Right lobe of liver (tissue), 6 donors: ENCODE results near the gene IFNA13. TPM values are rescaled to one million over a fixed set of nuclear protein-coding genes. Genes with fewer than 3 reads are reported as not detected.
"Not testable (repeated sequence)": the region's sequence is repeated elsewhere in the genome, so short reads cannot be mapped to it uniquely, and the experiment has no call there.

ENCODE experiments used
- ATAC-seq, 4 donors: fragments of 200-7000 bp; cut with Tn5 transposase; one replicate each; pipeline ENCODE4 v1.9.1; 2020; ENCODE audit warnings: mild to moderate bottlenecking in 4 of 4, moderate library complexity in 4 of 4
- DNase-seq, 3 donors: peaks; one replicate each; pipeline ENCODE4 v3.0.0-alpha.2; 2020
- H3K27ac ChIP-seq, 3 donors: fragments of 200-600 bp; one replicate each; pipeline ENCODE4 v1.8.0; 2022
- H3K27me3 ChIP-seq, 2 donors: fragments of 200-600 bp; one replicate each; pipeline ENCODE4 v1.8.0; 2022
- H3K36me3 ChIP-seq, 4 donors: fragments of 200-600 bp; sonication (generic) in 1 of 4; one replicate each; pipeline versions ENCODE4 v1.5.1 to v1.8.0; 2017 to 2022; ENCODE audit warnings: control low read depth in 1 of 4
- H3K4me1 ChIP-seq, 4 donors: fragments of 200-600 bp; sonication (generic) in 1 of 4; one replicate each; pipeline versions ENCODE4 v1.5.1 to v1.8.0; 2017 to 2022; ENCODE audit warnings: control low read depth in 1 of 4
- H3K4me3 ChIP-seq, 3 donors: fragments of 200-600 bp; one replicate each; pipeline ENCODE4 v1.8.0; 2022
- H3K9me3 ChIP-seq, 4 donors: fragments of 200-600 bp; sonication (generic) in 1 of 4; one replicate each; pipeline versions ENCODE4 v1.5.1 to v1.8.0; 2017 to 2022; ENCODE audit warnings: control low read depth in 1 of 4
- POLR2A ChIP-seq: fragments of 450-650 bp; IDR thresholded peaks from one replicate; pipeline ENCODE4 v1.6.1; 2017; ENCODE audit warnings: antibody characterized with exemption, mild to moderate bottlenecking
- WGBS: methylation state at CpG from one replicate; pipeline ENCODE4 v1.1.6; 2018; ENCODE audit warnings: low coverage, low lambda C conversion rate; ENCODE audit not compliant: insufficient coverage; ENCODE audit errors: missing lambda C conversion rate; 5-methylcytosine and 5-hydroxymethylcytosine counted together
- intact Hi-C, 2 donors: fragments of 100-400 bp; cut with DNase I; formaldehyde crosslinking; loops; one replicate each; pipeline versions ENCODE4 v1.11.2 to v1.14.1; 2022
- total RNA-seq, 6 experiments: library from RNA; depleted of rRNA in 2 of 6; stranded (reverse); fragments of >200 nt in 2 of 6; fragmentation: NEBNext Ultra II Directional in 3 of 6; extraction: Animal tissue kit (Norgen Biotek cat#: 25700) in 3 of 6; gene quantifications; one replicate each; pipeline versions ENCODE4 v1.1.0 to v1.2.4, GENCODE V29; 2016 to 2023
- TF ChIP-seq, protein P1 (sequence below), 4 donors: fragments of 200-600 bp in 3 of 4; fragments of 450-650 bp in 1 of 4; IDR thresholded peaks; one replicate each; pipeline versions ENCODE4 v1.5.1 to v1.8.0; 2016 to 2022; ENCODE audit warnings: antibody characterized with exemption in 4 of 4, mild to moderate bottlenecking in 2 of 4
- donor health status: DM: no; HTN: yes; CAD: no.
- donor health status: DM: no; HTN: no; CAD: no.
- donor health status: DM: no; HTN: no; CAD: no.
- donor health status: DM: no; HTN: yes; CAD: no.
- donor health status: DM: no; HTN: yes; CAD: no.

Gene IFNA13
- total RNA-seq, 6 experiments from 2014 or later = not detected

DNA sequence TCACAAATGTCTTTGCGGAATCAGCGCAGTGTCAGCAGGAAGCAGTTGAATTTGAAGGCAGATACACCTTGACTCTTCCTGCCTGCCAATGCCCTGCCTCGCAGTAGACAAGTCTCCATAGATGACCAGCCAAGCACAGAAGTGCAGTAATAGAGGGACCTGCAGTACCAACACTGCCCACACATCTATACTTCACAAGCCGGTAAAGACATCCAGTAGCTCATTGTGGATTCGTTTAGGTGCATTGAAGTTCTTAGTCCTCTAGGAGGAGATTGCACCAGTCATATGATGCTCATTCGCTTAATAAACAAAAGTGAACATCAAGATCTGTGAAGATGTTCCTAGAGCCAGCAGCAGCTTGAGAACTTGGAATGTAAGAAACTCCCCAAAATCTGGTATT is 24.4 kb upstream of the IFNA13 start:
- Histone ChIP-seq H3K4me1 (no peaks in the 10 kb centered on the region), H3K4me3 (no peak overlapping the region), H3K36me3 (no peaks in the 10 kb centered on the region), H3K9me3 (no peaks in the 10 kb centered on the region), H3K27ac (no peak overlapping the region), H3K27me3 (peaks cover 6 to 19% of the 10 kb centered on the region in 2 donors)
- DNase-seq (no peak), ATAC-seq (peak; percentile 39 to 71 (median 59))
- TF ChIP-seq, protein P1, sequence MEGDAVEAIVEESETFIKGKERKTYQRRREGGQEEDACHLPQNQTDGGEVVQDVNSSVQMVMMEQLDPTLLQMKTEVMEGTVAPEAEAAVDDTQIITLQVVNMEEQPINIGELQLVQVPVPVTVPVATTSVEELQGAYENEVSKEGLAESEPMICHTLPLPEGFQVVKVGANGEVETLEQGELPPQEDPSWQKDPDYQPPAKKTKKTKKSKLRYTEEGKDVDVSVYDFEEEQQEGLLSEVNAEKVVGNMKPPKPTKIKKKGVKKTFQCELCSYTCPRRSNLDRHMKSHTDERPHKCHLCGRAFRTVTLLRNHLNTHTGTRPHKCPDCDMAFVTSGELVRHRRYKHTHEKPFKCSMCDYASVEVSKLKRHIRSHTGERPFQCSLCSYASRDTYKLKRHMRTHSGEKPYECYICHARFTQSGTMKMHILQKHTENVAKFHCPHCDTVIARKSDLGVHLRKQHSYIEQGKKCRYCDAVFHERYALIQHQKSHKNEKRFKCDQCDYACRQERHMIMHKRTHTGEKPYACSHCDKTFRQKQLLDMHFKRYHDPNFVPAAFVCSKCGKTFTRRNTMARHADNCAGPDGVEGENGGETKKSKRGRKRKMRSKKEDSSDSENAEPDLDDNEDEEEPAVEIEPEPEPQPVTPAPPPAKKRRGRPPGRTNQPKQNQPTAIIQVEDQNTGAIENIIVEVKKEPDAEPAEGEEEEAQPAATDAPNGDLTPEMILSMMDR (IDR thresholded peaks at IDR 0.05) = peak in 3 of 4 donors; percentile 15 to 23 (median 21)
- no peak for TF ChIP-seq POLR2A
- intact Hi-C loops = loop anchor here in 1 of 2 donors (5.0 kb wide), 1 partner anchor 70 kb away; no protein-coding TSS in a partner anchor
- 61% methylated on average over 4 of the region's 6 CpGs for WGBS

DNA sequence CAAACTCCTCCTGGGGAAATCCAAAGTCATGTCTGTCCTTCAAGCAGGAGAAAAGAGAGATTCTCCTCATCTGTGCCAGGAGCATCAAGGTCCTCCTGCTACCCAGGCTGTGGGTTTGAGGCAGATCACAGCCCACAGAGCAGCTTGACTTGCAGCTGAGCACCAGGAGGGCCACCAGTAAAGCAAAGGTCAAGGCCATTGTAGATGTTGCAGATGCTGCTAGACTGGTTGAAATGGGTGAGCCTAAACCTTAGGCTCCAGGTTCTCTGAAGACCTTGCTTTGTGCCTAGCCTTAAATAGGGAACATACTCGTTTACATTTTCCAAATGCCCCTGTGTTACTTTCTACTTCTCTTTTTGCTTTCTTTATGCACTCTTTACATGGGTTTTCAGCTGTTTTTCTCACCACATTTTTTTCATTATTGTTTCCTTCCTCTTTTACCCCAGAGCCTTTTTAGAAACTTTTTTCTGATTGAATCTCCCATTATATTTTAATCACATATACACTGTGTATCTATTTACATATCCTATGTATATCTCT is 17.3 kb upstream of the IFNA13 start, which contains the start of gene IFNA2:
TSS of gene IFNA2 (minus strand) at position 268 of the 540 bp plus-strand sequence. CDS start at position 199, 69 bp downstream.
- H3K4me1 ChIP-seq = no peaks in the 10 kb centered on the region
- H3K4me3 ChIP-seq = no peak within 1 kb of the TSS
- intact Hi-C loops = no loop called here
- WGBS = 30% methylated on average over 1 of the region's 1 CpG
- H3K9me3 ChIP-seq = no peaks in the 10 kb centered on the region
- no peaks in the 10 kb centered on the region for H3K36me3 ChIP-seq
- ATAC-seq (no peak), DNase-seq (no peak)
- TF ChIP-seq POLR2A = no peak
- TF ChIP-seq, protein P1 (IDR thresholded peaks at IDR 0.05) = no peak
- H3K27ac ChIP-seq = no peak within 1 kb of the TSS
- peaks cover 0 to 5% of the 10 kb centered on the region in 2 donors for H3K27me3 ChIP-seq

DNA sequence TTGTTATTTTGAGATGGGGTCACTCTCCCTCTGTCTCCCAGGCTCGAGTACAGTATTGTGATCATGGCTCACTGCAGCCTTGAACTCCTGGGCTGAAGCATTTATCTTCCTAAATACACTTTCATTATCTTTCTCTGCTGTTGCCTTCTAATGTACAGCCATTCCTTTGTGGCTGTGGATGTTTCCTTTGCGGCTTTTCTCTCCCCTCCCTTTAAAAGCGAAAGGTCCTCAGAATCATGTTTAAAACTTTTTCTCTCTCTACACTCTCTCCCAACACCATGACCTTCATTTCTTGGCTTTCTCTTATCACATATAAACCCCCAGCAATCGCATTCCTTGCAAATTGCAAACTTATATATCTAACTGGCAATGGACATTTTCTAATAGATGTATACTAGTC is 15.8 kb upstream of the IFNA13 start:
- Histone ChIP-seq H3K27me3 (peaks cover 0 to 5% of the 10 kb centered on the region in 2 donors), H3K4me1 (no peaks in the 10 kb centered on the region), H3K36me3 (no peaks in the 10 kb centered on the region), H3K27ac (no peak overlapping the region), H3K4me3 (no peak overlapping the region), H3K9me3 (no peaks in the 10 kb centered on the region)
- no peak for TF ChIP-seq POLR2A
- TF ChIP-seq, protein P1 (IDR thresholded peaks at IDR 0.05) = no peak
- intact Hi-C loops = no loop called here
- WGBS = 31% methylated on average over 4 of the region's 4 CpGs
- DNase-seq (no peak), ATAC-seq (no peak)

DNA sequence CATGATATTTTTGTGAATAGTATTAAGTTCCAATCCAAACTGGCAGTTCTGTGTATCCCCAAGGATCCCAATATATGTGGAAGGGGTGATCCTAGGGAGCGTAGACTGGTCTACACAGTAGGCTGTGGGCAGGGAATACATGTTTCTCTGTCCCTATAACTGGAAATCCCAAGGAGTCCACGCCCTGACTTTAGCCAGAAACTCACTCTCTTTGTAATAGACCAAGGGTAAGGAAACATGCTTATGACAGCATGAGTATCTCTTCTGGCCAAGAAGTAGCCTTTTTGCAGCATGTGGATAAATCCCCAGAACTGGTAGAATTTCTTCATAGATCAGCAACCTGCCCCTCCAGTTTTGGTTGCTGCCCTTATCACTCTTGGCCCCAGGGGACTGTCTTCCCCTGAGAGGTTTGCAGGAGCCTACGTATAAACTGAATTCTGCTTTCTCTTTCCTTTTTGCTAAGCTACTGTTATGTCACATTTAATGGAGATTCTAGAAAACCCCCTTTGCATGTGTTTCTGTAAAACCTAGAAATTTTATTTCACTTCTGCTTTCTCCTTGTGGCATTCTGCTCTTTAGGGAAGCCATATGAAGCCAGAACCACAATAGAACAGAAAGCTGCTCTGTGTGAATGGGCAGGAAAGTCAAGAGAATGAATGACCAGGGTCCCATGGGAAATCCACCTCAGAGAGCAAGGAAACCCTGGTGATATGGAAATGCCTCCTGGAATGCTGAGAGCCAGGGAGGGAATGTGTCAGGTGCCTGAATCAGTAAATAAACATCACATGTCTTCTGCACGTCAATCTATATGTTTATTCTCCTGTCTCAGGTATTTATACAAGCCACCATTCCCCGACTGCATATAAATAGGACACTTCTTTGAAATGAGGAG is 13.8 kb upstream of the IFNA13 start:
- no peak for TF ChIP-seq POLR2A
- TF ChIP-seq, protein P1 (IDR thresholded peaks at IDR 0.05) = no peak
- 39% methylated on average over 5 of the region's 5 CpGs for WGBS
- H3K27ac ChIP-seq = no peak overlapping the region
- H3K9me3 ChIP-seq = no peaks in the 10 kb centered on the region
- intact Hi-C loops = no loop called here
- DNase-seq (no peak), ATAC-seq (peak; percentile 33 to 72 (median 47))
- no peak overlapping the region for H3K4me3 ChIP-seq
- no peaks in the 10 kb centered on the region for H3K36me3 ChIP-seq
- H3K4me1 ChIP-seq = no peaks in the 10 kb centered on the region
- H3K27me3 ChIP-seq = no peaks in the 10 kb centered on the region

DNA sequence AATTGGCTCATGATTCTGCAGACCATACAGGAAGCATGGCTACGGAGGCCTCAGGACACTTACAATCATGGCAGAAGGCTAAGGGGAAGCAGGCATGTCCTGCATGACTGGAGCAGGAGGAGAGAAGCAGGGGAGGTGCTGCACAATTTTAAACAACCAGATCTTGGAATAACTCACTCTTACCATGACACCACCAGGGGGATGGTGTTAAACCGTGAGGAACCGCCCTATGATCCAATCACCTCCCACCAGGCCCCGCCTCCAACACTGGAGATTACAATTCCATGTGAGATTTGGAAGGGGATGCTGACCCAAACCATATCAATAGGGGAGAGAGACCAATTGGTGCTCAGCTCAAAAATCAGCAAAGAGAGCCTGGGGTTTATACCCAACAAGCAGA is 3.6 kb upstream of the IFNA13 start:
- ATAC-seq, intact Hi-C loops, DNase-seq, H3K4me3 ChIP-seq, H3K9me3 ChIP-seq, H3K27me3 ChIP-seq, H3K36me3 ChIP-seq, H3K27ac ChIP-seq, H3K4me1 ChIP-seq: not testable (repeated sequence)
- WGBS = 54% methylated on average over 4 of the region's 4 CpGs

DNA sequence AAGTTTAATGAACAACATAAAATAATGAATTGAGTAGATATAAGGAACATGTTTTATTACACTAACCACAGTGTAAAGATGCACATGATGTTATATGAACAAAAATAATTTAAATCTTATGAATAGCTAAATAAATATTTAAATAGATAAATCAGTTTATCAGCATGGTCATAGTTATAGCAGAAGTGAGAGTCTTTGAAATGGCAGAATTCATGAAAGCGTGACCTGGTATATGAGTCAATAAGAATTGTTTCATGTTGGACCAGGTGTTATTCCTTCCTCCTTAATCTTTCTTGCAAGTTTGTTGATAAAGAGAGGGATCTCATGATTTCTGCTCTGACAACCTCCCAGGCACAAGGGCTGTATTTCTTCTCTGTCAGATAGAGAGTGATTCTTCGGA is 688 bp downstream of the IFNA13 start:
- H3K27ac ChIP-seq, H3K4me1 ChIP-seq, H3K27me3 ChIP-seq, intact Hi-C loops, H3K36me3 ChIP-seq, ATAC-seq, H3K9me3 ChIP-seq, DNase-seq, H3K4me3 ChIP-seq: not testable (repeated sequence)
- WGBS = 94% methylated on average over 1 of the region's 2 CpGs
